ENCODE data around the gene PPP6R3.

Gene PPP6R3

DNA sequence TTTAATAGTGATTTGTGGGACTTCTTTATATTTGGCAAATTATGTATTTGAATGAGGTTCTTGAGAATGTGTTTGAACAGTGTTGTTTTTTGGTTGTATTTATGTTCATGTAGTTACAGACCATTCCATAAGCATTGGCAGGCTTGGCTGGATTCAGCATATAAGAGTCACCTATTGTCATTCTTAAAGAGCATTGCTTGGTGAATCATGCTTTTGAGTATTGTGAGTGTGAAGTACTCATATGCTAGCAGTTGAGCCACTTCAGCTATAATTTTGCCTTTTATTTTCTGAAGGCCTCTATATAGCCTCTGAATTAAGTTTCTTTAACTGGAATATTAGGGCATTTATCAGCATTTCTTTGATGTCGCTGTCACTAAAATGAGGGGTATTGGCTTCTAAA is 113.8 kb downstream of the PPP6R3 start:
- H3K4me3 ChIP-seq (ENCODE audit: low read depth in 1 of 2, low read length in 2 of 2) = no peak overlapping the region
- H3K36me3 ChIP-seq (ENCODE audit: insufficient read depth, low read length) = peaks cover 60% of the 10 kb centered on the region
- H3K9ac ChIP-seq (ENCODE audit: low read length) = no peak overlapping the region
- no peak overlapping the region for H3K27ac ChIP-seq (ENCODE audit: low read depth, low read length)
- H3K4me1 ChIP-seq (ENCODE audit: insufficient read depth, low read length) = peaks cover 7% of the 10 kb centered on the region
- no peaks in the 10 kb centered on the region for H3K9me3 ChIP-seq (ENCODE audit: low read length)
- no peaks in the 10 kb centered on the region for H3K27me3 ChIP-seq (ENCODE audit: control insufficient read depth in 1 of 2, insufficient read depth in 2 of 2, low read length in 2 of 2)

GRCh38 chr11:68575025-68575665 is 114.6 kb downstream of the PPP6R3 start:
- Histone ChIP-seq H3K9me3 (ENCODE audit: low read length) (no peaks in the 10 kb centered on the region), H3K27ac (ENCODE audit: low read depth, low read length) (no peak overlapping the region), H3K36me3 (ENCODE audit: insufficient read depth, low read length) (peaks cover 65% of the 10 kb centered on the region), H3K4me1 (ENCODE audit: insufficient read depth, low read length) (peaks cover 7% of the 10 kb centered on the region), H3K27me3 (ENCODE audit: control insufficient read depth in 1 of 2, insufficient read depth in 2 of 2, low read length in 2 of 2) (no peaks in the 10 kb centered on the region), H3K4me3 (ENCODE audit: low read depth in 1 of 2, low read length in 2 of 2) (no peak overlapping the region), H3K9ac (ENCODE audit: low read length) (no peak overlapping the region)

DNA sequence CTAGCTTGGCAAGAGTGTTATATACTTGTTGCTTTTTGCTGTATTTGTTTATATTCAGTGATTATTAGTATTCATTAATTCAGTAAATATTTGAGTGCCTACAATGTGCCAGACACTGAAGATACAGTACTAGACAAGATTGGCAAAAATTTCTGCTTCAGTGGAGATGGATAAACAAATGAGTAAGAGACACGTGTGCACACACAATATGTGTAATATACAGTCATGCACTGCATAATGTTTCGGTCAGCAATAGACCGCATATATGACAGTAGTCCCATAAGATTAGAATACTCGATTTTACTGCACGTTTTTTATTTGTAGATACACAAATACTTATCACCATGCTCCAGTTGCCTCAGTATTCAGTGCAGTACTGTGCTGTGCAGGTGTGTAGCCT is 118.9 kb downstream of the PPP6R3 start:
- H3K27ac ChIP-seq (ENCODE audit: low read depth, low read length) = no peak overlapping the region
- H3K9ac ChIP-seq (ENCODE audit: low read length) = no peak overlapping the region
- no peaks in the 10 kb centered on the region for H3K27me3 ChIP-seq (ENCODE audit: control insufficient read depth in 1 of 2, insufficient read depth in 2 of 2, low read length in 2 of 2)
- H3K9me3 ChIP-seq (ENCODE audit: low read length) = no peaks in the 10 kb centered on the region
- no peak overlapping the region for H3K4me3 ChIP-seq (ENCODE audit: low read depth in 1 of 2, low read length in 2 of 2)
- H3K36me3 ChIP-seq (ENCODE audit: insufficient read depth, low read length) = peaks cover 43% of the 10 kb centered on the region
- peaks cover 17% of the 10 kb centered on the region for H3K4me1 ChIP-seq (ENCODE audit: insufficient read depth, low read length)

DNA sequence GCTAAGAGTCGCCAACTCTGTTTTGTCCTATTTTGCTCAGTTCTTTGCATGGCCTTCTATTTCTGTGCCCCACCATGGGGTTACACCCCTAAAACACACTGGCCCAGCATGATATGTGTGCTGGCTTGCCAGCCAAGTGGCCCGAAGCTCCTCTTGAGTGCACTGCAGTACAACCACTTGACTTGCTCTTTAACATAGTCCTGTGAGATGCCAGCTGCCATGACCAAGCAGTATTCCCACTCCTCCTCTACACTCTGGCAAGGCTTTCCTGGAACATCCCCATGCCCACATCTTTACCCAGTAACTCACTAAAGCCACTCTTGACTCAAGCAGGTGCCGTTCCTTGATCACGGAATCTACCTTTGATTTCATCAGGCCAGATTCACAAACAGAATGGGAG is 120.9 kb downstream of the PPP6R3 start:
- no peaks in the 10 kb centered on the region for H3K9me3 ChIP-seq (ENCODE audit: low read length)
- peaks cover 10% of the 10 kb centered on the region for H3K4me1 ChIP-seq (ENCODE audit: insufficient read depth, low read length)
- no peak overlapping the region for H3K27ac ChIP-seq (ENCODE audit: low read depth, low read length)
- H3K4me3 ChIP-seq (ENCODE audit: low read depth in 1 of 2, low read length in 2 of 2) = no peak overlapping the region
- no peaks in the 10 kb centered on the region for H3K27me3 ChIP-seq (ENCODE audit: control insufficient read depth in 1 of 2, insufficient read depth in 2 of 2, low read length in 2 of 2)
- no peak overlapping the region for H3K9ac ChIP-seq (ENCODE audit: low read length)
- peaks cover 49% of the 10 kb centered on the region for H3K36me3 ChIP-seq (ENCODE audit: insufficient read depth, low read length)

DNA sequence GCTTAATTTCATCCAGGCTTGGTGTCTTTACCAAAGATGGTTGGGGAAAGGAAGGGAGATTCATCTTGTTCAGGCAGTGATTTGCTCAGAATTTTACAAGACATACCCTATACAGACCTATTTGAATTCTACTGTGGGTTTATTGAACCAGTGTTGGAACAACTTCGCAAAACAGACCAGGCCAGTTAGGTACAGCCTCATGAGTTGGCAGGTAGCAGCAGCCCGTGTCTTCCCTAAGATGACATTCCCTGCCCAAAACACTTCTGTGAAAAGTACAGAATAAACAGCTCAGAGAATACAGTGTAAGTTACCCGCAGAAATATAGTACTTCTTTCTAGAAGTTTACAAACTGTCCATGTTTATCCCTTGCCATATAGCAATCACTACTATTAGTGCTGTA is 121.3 kb downstream of the PPP6R3 start:
- Histone ChIP-seq H3K9ac (ENCODE audit: low read length) (no peak overlapping the region), H3K4me1 (ENCODE audit: insufficient read depth, low read length) (peaks cover 10% of the 10 kb centered on the region), H3K4me3 (ENCODE audit: low read depth in 1 of 2, low read length in 2 of 2) (no peak overlapping the region), H3K27me3 (ENCODE audit: control insufficient read depth in 1 of 2, insufficient read depth in 2 of 2, low read length in 2 of 2) (no peaks in the 10 kb centered on the region), H3K27ac (ENCODE audit: low read depth, low read length) (no peak overlapping the region), H3K9me3 (ENCODE audit: low read length) (no peaks in the 10 kb centered on the region), H3K36me3 (ENCODE audit: insufficient read depth, low read length) (peaks cover 54% of the 10 kb centered on the region)

- Histone ChIP-seq H3K9ac (ENCODE audit: low read length) (no peak overlapping the region), H3K27ac (ENCODE audit: low read depth, low read length) (no peak overlapping the region), H3K4me3 (ENCODE audit: low read depth in 1 of 2, low read length in 2 of 2) (no peak overlapping the region), H3K27me3 (ENCODE audit: control insufficient read depth in 1 of 2, insufficient read depth in 2 of 2, low read length in 2 of 2) (no peaks in the 10 kb centered on the region), H3K9me3 (ENCODE audit: low read length) (no peaks in the 10 kb centered on the region), H3K36me3 (ENCODE audit: insufficient read depth, low read length) (peaks cover 60% of the 10 kb centered on the region), H3K4me1 (ENCODE audit: insufficient read depth, low read length) (peaks cover 10% of the 10 kb centered on the region)
Observed at GRCh38 chr11:68582416-68583040, 122.0 kb downstream of the PPP6R3 start.

- Histone ChIP-seq H3K27me3 (ENCODE audit: control insufficient read depth in 1 of 2, insufficient read depth in 2 of 2, low read length in 2 of 2) (no peaks in the 10 kb centered on the region), H3K27ac (ENCODE audit: low read depth, low read length) (no peak overlapping the region), H3K4me3 (ENCODE audit: low read depth in 1 of 2, low read length in 2 of 2) (no peak overlapping the region), H3K4me1 (ENCODE audit: insufficient read depth, low read length) (peaks cover 10% of the 10 kb centered on the region), H3K9ac (ENCODE audit: low read length) (no peak overlapping the region), H3K9me3 (ENCODE audit: low read length) (no peaks in the 10 kb centered on the region), H3K36me3 (ENCODE audit: insufficient read depth, low read length) (peaks cover 60% of the 10 kb centered on the region)
Observed at GRCh38 chr11:68583041-68583446, 122.5 kb downstream of the PPP6R3 start.

- H3K4me1 ChIP-seq (ENCODE audit: insufficient read depth, low read length) = peaks cover 10% of the 10 kb centered on the region
- H3K27me3 ChIP-seq (ENCODE audit: control insufficient read depth in 1 of 2, insufficient read depth in 2 of 2, low read length in 2 of 2) = no peaks in the 10 kb centered on the region
- no peak overlapping the region for H3K4me3 ChIP-seq (ENCODE audit: low read depth in 1 of 2, low read length in 2 of 2)
- peaks cover 52% of the 10 kb centered on the region for H3K36me3 ChIP-seq (ENCODE audit: insufficient read depth, low read length)
- no peak overlapping the region for H3K9ac ChIP-seq (ENCODE audit: low read length)
- H3K27ac ChIP-seq (ENCODE audit: low read depth, low read length) = no peak overlapping the region
- H3K9me3 ChIP-seq (ENCODE audit: low read length) = no peaks in the 10 kb centered on the region
Observed at GRCh38 chr11:68584097-68584496, 123.5 kb downstream of the PPP6R3 start.

DNA sequence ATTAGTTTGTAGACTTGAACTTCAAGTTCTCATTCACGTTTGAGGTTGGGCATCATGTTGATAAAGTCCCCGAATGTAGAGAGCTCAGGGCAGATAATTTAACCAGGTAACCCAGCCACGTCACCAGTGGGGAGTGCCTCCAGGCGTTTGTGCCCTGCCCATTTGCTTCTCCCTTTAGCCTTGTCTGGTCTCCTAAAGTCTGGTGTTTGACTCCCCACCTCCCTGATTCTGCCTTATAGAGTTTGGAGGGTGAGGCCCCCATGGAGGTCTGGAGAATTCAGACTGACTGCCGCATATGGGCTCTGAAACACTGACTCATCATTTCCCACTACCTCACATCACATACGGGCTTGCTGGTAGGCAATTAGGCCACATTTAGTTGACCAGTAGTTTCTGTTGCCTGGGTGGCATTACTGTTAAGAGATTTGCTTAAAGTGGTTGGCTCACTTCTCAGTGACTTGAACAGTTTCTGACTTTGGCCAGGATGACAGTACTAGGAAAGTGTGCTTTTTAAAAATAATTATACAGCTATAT is 124.5 kb downstream of the PPP6R3 start:
- Histone ChIP-seq H3K9ac (ENCODE audit: low read length) (no peak overlapping the region), H3K4me3 (ENCODE audit: low read depth in 1 of 2, low read length in 2 of 2) (no peak overlapping the region), H3K4me1 (ENCODE audit: insufficient read depth, low read length) (peaks cover 15% of the 10 kb centered on the region), H3K27ac (ENCODE audit: low read depth, low read length) (no peak overlapping the region), H3K9me3 (ENCODE audit: low read length) (no peaks in the 10 kb centered on the region), H3K36me3 (ENCODE audit: insufficient read depth, low read length) (peaks cover 47% of the 10 kb centered on the region), H3K27me3 (ENCODE audit: control insufficient read depth in 1 of 2, insufficient read depth in 2 of 2, low read length in 2 of 2) (no peaks in the 10 kb centered on the region)

DNA sequence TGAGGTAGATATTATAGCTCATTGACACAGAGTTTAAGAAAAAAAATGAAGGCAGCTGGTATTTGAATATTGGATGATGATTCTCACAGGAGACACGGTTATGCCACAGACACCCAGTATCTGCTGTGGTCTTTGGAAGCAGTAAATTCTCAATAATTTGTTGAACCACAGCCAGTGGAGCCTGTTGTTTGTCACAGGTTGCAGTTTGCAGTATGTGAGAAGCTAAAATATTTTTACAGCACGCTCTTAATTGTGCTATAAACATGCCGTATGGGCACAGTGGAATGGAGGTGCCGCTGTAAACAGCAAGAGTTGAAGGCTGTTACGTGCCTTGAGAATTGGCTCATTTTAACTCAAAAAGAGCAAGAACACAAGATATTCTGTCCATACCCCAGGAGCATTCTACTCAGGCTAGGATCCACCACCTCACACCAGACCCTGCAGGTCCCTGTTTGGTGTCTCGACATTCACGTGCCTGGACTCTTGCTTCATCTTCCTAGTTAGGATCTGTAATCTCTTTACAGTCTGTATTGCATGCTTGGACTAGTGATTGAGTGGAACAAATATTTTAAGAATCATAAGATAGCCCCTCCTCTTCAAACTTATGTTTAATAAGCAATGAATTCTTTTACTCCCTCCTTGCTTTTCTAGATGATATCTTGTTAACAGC is 129.1 kb downstream of the PPP6R3 start:
- Histone ChIP-seq H3K4me3 (ENCODE audit: low read depth in 1 of 2, low read length in 2 of 2) (no peak overlapping the region), H3K36me3 (ENCODE audit: insufficient read depth, low read length) (peaks cover 73% of the 10 kb centered on the region)

GRCh38 chr11:68591719-68592118 is 131.2 kb downstream of the PPP6R3 start:
- Histone ChIP-seq H3K27ac (ENCODE audit: low read depth, low read length) (no peak overlapping the region), H3K36me3 (ENCODE audit: insufficient read depth, low read length) (peaks cover 66% of the 10 kb centered on the region)

More for the DNA sequence above, 129.1 kb downstream of the PPP6R3 start:
- no peaks in the 10 kb centered on the region for H3K27me3 ChIP-seq (ENCODE audit: control insufficient read depth in 1 of 2, insufficient read depth in 2 of 2, low read length in 2 of 2)
- peaks cover 8% of the 10 kb centered on the region for H3K4me1 ChIP-seq (ENCODE audit: insufficient read depth, low read length)
- no peak overlapping the region for H3K9ac ChIP-seq (ENCODE audit: low read length)
- H3K9me3 ChIP-seq (ENCODE audit: low read length) = no peaks in the 10 kb centered on the region
- H3K27ac ChIP-seq (ENCODE audit: low read depth, low read length) = no peak overlapping the region

More at GRCh38 chr11:68591719-68592118, 131.2 kb downstream of the PPP6R3 start:
- Histone ChIP-seq H3K4me3 (ENCODE audit: low read depth in 1 of 2, low read length in 2 of 2) (no peak overlapping the region), H3K9ac (ENCODE audit: low read length) (no peak overlapping the region), H3K9me3 (ENCODE audit: low read length) (no peaks in the 10 kb centered on the region), H3K4me1 (ENCODE audit: insufficient read depth, low read length) (peaks cover 8% of the 10 kb centered on the region), H3K27me3 (ENCODE audit: control insufficient read depth in 1 of 2, insufficient read depth in 2 of 2, low read length in 2 of 2) (no peaks in the 10 kb centered on the region)
